ENCODE measurements around the gene UBE2E2.
A peak's percentile ranks its signal among the peaks of the same experiment; 100 is the strongest.
"Not testable (repeated sequence)": the region's sequence is repeated elsewhere in the genome, so short reads cannot be mapped to it uniquely, and the experiment has no call there.

UBE2E2 gene

DNA sequence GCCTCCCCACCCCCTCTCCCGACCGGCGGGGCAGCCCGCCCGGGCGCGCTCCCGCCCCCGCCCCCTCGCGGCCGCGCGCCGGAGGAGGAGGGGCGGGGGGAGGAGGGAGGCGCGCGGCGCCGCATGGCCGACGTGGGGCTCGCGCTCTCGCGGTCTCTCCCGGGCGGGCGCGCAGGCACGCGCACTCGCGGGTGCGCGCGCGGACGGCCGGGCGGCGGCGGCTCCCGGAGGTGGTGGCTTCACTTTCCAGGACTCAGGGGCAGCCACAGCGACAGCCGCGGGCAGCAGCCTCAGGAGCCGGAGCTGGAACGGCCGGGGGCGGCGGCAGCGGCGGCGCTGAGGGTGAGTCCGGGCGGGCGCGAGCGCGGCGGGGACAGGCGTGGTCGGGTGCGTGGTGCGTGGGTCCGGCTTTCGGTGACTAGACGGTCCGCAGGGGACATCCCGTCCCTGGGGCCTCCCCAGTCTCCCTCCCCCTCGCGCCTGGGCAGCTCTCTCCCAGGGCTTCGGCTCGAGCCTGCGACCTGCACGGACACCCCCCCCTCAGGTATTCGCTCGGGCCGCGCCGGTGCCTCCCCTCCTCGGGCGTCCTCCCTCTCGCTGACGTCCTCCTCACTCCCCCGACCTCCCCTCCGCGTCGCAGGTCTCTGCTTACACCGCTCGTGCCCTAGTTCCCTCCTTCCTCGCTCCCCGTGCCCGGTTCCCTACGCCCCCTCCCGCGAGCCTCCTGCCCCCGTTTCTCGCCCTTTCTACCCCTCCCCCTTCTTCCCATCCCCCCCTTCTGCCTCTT, at the start of gene UBE2E2:
TSS of gene UBE2E2 (plus strand) at position 407 of the 787 bp plus-strand sequence.
- DNase-seq: peak; percentile 38

DNA sequence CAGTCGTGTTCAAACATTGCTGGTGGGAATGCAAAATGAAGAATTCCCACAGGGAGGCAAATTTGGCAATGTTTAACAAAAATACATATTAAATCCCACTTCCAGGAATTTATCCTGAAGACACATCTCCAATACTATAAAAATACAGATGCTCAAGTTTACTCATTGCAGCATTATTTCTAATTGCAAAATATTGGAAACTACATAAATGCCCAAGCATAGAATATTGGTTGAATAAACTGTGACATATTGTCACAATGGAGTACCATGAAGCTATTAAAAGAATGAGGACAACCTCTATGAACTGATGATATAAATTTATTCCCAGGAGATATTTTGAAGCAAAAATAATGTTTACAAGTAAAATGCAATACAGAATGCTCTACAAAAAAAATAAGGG, 49.7 kb upstream of the UBE2E2 start:
- DNase-seq: no peak

DNA sequence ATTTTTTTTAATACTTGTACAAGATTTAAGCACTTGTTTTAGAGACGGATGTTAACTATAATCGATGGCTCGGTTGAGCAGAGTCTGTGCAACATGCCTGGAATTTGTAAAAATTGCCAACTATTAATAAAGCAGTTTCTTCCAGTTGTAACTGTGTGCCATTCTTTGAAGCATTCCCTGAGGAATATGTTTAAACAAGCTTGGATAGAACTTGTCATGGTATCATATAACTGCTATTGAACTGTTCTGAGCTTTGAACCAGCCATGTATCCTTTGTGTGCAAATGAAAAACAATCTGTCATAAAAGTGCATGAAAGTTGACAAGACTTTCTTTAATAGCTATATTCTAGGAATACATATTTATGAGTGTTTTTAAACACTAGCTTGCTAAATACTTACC, 45.8 kb upstream of the UBE2E2 start:
- DNase-seq: no peak

- peak; percentile 68 for DNase-seq
Measured at GRCh38 chr3:23159929-23160328, 43.2 kb upstream of the UBE2E2 start.

- no peak for DNase-seq
Measured at GRCh38 chr3:23161308-23161707, 41.8 kb upstream of the UBE2E2 start.

- DNase-seq: peak; percentile 31
Measured at GRCh38 chr3:23161896-23162570, 41.1 kb upstream of the UBE2E2 start.

DNA sequence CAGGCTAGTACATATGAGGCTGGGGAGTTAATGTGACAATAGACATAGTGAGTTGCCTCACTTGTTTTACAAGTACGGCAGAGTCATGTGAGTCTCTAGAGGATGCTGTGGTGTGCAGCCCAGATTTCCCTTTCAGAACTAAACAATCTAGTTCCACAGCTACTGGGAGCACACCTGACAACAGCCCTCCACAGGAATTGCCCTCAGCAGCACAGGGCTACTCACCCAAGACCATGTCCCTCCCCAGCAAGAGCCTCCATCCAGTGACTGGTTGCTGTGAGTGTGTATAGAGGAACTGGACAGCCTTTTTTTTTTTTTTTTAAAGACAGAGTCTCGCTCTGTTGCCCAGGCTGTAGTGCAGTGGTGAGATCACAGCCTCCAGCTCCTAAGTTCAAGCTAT, 40.2 kb upstream of the UBE2E2 start:
- DNase-seq: no peak

- no peak for DNase-seq
Measured at GRCh38 chr3:23164746-23165145, 38.4 kb upstream of the UBE2E2 start.

DNA sequence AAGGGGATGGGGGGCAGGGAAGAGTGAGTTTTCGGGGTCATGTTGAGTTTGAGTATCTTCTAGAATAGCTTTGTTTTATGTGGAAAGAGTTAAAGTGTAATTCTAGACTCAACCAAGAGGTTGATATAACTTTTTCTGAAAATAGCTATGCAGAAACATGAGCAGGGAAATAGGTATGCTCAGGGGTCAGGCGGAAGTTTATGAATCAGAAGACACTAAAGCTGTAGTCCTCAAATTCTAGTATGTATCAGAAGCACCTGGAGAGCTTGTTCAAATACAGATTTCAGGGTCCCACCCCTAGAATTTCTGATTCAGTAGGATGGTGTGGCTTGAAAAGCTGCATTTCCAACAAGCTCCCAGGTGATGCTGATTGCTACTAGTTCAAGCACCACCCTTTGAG, 37.6 kb upstream of the UBE2E2 start:
- DNase-seq: no peak

DNA sequence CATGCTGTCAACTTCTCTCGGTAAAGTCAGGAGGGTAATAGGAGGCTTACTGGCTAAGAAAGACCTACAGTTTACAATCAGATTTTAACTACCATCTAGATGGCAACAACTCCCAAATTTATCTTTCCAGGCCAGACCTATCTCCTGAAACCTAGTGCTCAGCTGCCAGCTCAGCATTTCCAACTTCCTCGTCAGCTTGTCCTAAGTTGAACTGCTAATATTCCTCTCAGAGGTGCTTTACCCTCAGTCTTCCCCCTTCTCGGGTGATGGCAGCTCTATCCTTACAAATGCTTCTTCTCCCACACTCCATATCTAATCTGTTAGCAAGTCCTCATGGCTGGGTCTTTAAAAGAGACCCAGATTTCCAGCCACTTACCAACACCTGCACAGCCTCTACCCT, 36.9 kb upstream of the UBE2E2 start:
- no peak for DNase-seq

- DNase-seq: no peak
Measured at GRCh38 chr3:23166845-23167244, 36.3 kb upstream of the UBE2E2 start.

DNA sequence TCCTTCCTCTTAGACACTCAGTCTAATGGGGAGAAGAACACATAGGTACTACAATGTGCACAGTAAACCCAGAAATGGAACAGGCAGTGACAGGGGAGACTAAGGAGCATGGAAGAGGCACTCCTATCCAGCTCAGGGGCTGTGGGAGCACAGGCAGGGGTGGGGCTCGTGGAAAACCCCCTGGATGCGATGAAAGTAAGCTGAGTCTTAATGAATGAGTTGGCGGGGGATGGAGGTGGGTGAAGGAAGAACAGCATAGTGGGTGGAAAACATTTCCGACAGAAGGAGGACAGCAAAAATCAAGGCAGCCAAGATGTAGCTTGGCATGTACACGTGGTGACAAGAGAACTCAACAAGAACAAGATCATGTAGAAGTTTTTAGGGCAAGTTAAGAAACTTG, 33.6 kb upstream of the UBE2E2 start:
- DNase-seq: no peak

- peak; percentile 29 for DNase-seq
Measured at GRCh38 chr3:23170291-23170690, 32.8 kb upstream of the UBE2E2 start.

- DNase-seq: no peak
Measured at GRCh38 chr3:23172059-23172458, 31.1 kb upstream of the UBE2E2 start.

DNA sequence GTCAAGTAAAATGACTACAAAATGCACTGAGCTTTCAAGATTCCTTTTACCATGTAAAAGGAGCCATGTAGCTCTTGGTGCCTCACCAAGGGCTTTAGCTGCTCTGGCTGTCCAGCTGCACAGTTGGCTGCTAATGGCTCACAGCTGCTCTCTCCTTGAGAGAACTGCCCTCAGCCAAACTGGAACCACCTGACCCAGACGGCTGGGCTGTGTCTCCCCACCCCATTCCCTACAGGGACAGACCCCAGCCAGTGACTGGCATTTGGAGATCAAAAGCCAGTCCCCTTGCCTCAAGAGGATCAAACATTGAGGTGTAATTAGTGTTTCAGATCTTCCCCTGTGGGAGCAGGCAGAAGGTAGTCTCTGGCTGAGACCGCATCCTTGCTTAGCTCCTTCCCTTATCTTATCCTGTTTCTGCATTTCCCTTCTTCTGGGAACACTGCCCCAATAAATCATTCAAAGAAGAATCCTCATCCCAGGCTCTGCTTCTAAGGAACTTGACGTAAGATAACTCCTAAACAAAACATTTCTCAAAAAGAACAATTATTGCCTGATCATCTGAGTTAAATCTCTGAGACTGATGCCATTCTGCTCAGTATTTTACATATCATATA, 28.6 kb upstream of the UBE2E2 start:
- peak; percentile 57 for DNase-seq

DNA sequence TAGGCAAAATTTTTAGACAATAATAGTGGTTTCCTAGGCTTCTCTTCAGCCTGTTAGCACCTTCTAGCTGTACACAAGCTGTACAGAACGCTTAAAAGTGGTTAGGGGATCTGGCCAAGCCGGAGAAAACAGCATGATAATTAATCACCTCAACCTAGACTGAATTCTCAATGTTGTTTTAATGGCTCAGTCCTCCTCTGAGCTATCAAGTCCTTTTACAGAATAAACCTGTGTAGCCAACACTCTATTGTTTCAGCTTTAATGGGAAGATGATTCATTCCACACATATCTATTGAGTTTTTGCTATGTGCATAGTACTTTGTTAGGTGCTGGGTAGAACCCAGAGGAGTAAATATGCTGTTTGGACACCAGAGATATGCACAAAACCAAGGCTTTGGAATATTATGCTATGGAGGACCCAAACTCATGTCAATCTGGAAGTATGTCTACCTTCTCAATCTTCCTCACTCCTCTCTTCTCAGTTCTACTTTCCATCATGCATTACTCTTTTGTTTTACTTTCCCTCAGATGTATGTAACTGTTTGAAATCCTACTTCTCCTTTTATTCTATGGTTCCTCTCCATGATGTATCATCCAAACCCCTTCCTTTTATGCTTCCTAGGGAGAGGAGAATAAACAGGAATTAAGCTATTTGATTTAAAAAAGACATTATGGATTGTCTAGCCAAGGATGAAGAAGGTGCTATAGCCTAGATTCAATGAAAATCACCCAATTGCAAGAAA, 27.6 kb upstream of the UBE2E2 start:
- peak; percentile 33 for DNase-seq

- not testable (repeated sequence) for DNase-seq
Measured at GRCh38 chr3:23176839-23177238, 26.3 kb upstream of the UBE2E2 start.

GRCh38 chr3:23182996-23183513, 20.1 kb upstream of the UBE2E2 start:
- DNase-seq: no peak

DNA sequence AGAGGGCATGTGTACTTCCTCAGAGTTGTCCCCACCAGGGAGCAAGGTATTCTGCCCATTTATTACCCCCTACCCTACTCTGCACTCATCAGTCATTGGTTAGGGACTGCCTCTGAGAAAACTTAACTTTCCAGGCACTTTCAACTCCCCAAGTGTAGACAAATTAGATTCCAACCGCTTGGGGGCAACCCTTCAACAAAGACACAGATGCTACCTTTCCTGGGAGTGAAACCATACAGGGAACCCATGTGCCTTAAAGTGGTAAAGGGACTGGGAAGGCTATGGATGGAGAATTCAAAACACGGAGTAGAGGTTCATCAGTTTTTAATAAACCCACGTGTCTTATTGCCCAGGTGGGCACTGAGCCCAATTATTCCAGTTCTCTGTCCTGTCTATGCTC, 19.4 kb upstream of the UBE2E2 start:
- DNase-seq: no peak

DNA sequence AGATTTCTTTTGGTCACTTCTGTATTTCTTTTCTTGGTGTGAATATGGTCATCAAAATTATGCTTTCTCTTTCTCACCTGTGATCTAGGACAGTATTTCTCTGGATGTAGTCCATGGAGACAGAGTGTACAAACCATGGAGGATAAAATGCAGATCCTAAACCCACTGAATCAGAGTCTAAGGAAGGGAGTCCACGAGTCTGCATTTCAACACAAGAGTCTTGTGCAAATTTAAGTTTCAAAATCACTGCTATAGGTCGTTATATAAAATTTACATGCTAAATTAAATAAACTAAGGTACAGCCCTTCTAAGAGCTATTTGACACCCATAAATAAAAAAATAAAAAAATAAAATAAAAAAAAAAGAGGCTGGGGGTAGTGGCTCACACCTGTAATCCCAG, 17.3 kb upstream of the UBE2E2 start:
- DNase-seq: no peak

GRCh38 chr3:23189187-23189586, 13.9 kb upstream of the UBE2E2 start:
- no peak for DNase-seq

GRCh38 chr3:23192816-23193215, 10.3 kb upstream of the UBE2E2 start:
- DNase-seq: no peak

DNA sequence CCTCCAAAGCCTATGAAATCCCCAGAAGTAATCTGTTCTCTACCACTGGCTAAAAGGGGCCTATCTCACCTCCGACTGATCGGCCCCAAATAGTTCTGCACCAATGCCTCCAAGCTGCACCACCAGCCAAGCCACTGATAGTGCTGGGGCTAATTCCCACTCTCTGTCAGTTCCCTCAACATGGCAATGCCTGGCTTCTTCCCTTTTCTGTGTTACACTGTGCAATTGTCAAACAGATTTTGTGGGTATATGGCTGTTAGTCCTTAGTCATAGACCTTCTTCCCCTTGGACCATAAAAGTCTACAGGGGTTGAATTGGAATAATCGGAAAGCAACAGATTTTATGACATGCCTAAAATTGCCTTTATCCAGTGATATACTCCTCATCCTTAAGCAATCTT, 9.3 kb upstream of the UBE2E2 start:
- no peak for DNase-seq
